ENCODE data around the gene KANK2.
A peak's percentile ranks its signal among the peaks of the same experiment; 100 is the strongest.

KANK2 gene

DNA sequence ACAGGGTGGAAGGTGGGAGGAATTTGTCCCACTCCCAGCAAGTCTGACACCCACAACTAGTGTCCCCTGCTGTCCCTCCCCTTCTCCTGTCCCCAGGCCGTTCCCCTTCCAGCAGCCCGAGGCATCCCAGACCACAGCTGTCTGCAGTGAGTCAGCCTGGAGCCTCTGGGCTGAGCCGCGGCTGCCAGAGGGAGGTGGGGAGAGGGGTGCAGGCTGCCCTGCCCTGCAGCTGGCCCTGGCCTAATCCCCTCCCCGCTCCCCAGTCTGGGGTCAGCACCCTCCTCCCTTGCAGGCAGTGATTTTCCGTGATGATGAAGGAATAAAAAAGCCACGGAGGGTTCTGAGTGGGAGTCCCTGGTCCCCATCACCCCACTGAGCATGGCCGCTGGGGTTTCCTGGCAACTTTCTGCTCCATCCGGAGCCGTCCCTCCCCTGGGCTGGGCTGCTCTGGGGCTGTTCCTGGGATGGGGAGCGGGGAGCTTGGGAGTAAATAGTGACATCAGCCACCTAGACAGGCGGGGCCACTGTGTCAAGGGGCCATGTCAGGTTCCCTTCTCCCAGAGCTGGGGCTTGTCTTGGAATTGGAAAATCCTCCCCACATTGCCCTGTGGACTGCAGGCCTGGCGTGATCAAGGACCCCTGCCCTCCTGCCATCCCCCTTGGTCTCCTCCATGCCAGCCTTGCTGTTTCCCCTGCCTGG is 58.6 kb downstream of the KANK2 start:
- Histone ChIP-seq H2AFZ (ENCODE audit: low read depth, low read length) (no peak overlapping the region), H3K4me1 (ENCODE audit: low read length) (peaks cover 6% of the 10 kb centered on the region; the same call in 1 of the 2 replicates), H3K4me3 (ENCODE audit: low read length) (no peak overlapping the region), H3K4me2 (ENCODE audit: low read length) (peak overlapping the region; percentile 24), H3K27ac (ENCODE audit: low read length) (no peak overlapping the region), H3K9me3 (ENCODE audit: insufficient read depth, low read length) (no peaks in the 10 kb centered on the region), H3K27me3 (ENCODE audit: low read depth, low read length) (peaks cover 16% of the 10 kb centered on the region), H3K79me2 (ENCODE audit: low read length) (no peaks in the 10 kb centered on the region), H4K20me1 (ENCODE audit: insufficient read depth, low read length) (no peaks in the 10 kb centered on the region), H3K9ac (ENCODE audit: low read length) (no peak overlapping the region), H3K36me3 (replicated peaks; ENCODE audit: low read depth, low read length) (no peaks in the 10 kb centered on the region)
- TF ChIP-seq, protein P1, sequence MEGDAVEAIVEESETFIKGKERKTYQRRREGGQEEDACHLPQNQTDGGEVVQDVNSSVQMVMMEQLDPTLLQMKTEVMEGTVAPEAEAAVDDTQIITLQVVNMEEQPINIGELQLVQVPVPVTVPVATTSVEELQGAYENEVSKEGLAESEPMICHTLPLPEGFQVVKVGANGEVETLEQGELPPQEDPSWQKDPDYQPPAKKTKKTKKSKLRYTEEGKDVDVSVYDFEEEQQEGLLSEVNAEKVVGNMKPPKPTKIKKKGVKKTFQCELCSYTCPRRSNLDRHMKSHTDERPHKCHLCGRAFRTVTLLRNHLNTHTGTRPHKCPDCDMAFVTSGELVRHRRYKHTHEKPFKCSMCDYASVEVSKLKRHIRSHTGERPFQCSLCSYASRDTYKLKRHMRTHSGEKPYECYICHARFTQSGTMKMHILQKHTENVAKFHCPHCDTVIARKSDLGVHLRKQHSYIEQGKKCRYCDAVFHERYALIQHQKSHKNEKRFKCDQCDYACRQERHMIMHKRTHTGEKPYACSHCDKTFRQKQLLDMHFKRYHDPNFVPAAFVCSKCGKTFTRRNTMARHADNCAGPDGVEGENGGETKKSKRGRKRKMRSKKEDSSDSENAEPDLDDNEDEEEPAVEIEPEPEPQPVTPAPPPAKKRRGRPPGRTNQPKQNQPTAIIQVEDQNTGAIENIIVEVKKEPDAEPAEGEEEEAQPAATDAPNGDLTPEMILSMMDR (IDR thresholded peaks at IDR 0.05; ENCODE audit: low read depth, low read length), result no peak
- no peak for TF ChIP-seq EZH2phosphoT487 (IDR thresholded peaks at IDR 0.05; ENCODE audit: low read depth)

DNA sequence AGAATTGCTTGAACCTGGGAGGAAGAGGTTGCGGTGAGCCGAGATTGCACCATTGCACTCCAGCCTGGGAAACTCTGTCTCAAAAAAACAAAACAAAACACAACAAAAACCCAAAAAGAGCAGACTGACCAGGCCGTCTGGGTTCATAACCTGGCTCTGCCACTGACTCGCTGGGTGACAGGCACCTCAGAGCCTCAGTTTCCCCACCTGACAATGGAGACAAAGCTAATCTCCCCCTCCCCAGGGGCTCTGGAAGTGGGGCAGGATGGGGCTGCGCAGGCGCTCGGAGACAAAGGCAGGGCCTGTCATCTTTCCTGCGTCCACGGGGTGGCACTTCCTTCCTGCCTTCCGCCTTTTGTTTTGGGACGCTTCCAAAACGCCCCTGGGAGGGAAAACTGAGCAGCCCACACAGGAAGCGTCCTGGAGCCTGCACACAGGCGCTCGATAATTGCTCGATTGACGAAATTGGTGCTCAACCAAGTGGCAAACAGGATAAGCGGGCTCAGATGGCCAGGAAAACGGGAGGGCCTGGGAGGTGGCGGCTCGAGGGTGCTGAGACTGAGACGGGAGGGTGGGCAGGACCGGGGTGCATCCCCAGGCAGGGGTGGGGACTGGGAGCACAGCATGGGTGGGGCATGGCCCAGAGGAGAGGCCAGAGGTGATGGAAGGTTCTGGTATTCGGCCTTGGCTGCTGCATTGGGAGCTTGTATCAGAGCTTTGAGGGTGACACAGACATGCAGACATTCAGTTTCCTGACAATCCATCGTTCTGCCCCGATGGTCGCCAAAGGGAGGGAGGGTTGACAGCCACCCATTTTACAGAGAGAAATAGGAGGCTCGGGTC is 59.6 kb downstream of the KANK2 start:
- peak overlapping the region; percentile 73; the same call in 1 of the 2 replicates for H2AFZ ChIP-seq (ENCODE audit: low read depth, low read length)
- H3K27ac ChIP-seq (ENCODE audit: low read length), result no peak overlapping the region
- no peaks in the 10 kb centered on the region for H3K9me3 ChIP-seq (ENCODE audit: insufficient read depth, low read length)
- TF ChIP-seq, protein P1 (IDR thresholded peaks at IDR 0.05; ENCODE audit: low read depth, low read length), result peak; percentile 82
- no peak for TF ChIP-seq EZH2phosphoT487 (IDR thresholded peaks at IDR 0.05; ENCODE audit: low read depth)
- H3K4me1 ChIP-seq (ENCODE audit: low read length), result peaks cover 6% of the 10 kb centered on the region; the same call in 1 of the 2 replicates
- H4K20me1 ChIP-seq (ENCODE audit: insufficient read depth, low read length), result no peaks in the 10 kb centered on the region
- peak overlapping the region; percentile 61 for H3K9ac ChIP-seq (ENCODE audit: low read length)
- peaks cover 16% of the 10 kb centered on the region for H3K27me3 ChIP-seq (ENCODE audit: low read depth, low read length)
- H3K4me2 ChIP-seq (ENCODE audit: low read length), result peak overlapping the region; percentile 97
- peak overlapping the region; percentile 81 for H3K4me3 ChIP-seq (ENCODE audit: low read length)
- H3K36me3 ChIP-seq (replicated peaks; ENCODE audit: low read depth, low read length), result no peaks in the 10 kb centered on the region
- H3K79me2 ChIP-seq (ENCODE audit: low read length), result no peaks in the 10 kb centered on the region

DNA sequence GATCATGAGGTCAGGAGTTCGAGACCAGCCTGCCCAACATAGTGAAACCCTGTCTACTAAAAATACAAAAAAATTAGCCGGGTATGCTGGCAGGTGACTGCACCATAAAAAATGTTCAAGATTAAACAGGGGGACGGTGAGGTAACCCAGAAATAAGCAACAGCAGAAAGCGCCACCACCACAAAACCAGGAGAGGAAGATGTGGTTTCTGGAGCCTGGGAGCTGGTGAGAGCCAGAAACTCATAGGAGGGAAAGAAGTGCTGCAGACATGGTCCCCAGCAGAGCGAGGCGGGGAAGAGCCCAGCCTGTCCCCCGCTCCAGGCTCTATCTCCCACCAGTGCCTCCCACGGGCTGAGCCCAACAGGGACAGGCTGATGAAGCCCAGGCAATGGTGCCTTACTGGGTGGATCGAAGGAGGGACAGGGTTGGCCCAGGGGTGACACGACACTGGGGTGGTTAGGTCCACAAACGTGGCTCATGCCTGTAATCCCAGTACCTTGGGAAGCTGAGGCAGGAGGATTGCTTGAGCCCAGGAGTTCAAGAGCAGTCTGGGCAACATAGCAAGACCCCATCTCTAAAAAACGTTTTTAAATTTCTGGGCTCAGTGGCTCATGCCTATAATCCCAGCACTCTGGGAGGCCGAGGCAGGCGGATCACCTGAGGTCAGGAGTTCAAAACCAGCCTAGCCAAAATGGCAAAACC is 60.8 kb downstream of the KANK2 start:
- Histone ChIP-seq H2AFZ (ENCODE audit: low read depth, low read length) (no peak overlapping the region), H3K9me3 (ENCODE audit: insufficient read depth, low read length) (no peaks in the 10 kb centered on the region), H4K20me1 (ENCODE audit: insufficient read depth, low read length) (no peaks in the 10 kb centered on the region), H3K4me2 (ENCODE audit: low read length) (no peak overlapping the region), H3K4me3 (ENCODE audit: low read length) (no peak overlapping the region), H3K27ac (ENCODE audit: low read length) (no peak overlapping the region), H3K9ac (ENCODE audit: low read length) (no peak overlapping the region), H3K4me1 (ENCODE audit: low read length) (peaks cover 6% of the 10 kb centered on the region; the same call in 1 of the 2 replicates), H3K79me2 (ENCODE audit: low read length) (no peaks in the 10 kb centered on the region), H3K27me3 (ENCODE audit: low read depth, low read length) (peaks cover 16% of the 10 kb centered on the region), H3K36me3 (replicated peaks; ENCODE audit: low read depth, low read length) (no peaks in the 10 kb centered on the region)
- TF ChIP-seq, protein P1 (IDR thresholded peaks at IDR 0.05; ENCODE audit: low read depth, low read length), result no peak
- TF ChIP-seq EZH2phosphoT487 (IDR thresholded peaks at IDR 0.05; ENCODE audit: low read depth), result no peak

Measured in OCI-LY3 (cell line).